Activated CD8-positive, alpha-beta memory T cell treated with anti-CD3 and anti-CD28 coated beads, Interleukin-2, amount 10 ng/mL, durations not matched to agents 7 days and 5 days (primary cell): ENCODE data around the gene ZNF654. TPM values are rescaled to one million over a fixed set of nuclear protein-coding genes. Genes with fewer than 3 reads are reported as not detected.
"Not testable (repeated sequence)": the region's sequence is repeated elsewhere in the genome, so short reads cannot be mapped to it uniquely, and the experiment has no call there.

Experiments used
- ATAC-seq: fragments of 150-1000 bp; cut with Tn5 transposase; one replicate; pipeline ENCODE4 v1.10.0; 2021; ENCODE audit warnings: moderate library complexity
- CTCF ChIA-PET: fragments of 350-600 bp; sonication (Branson Sonifier 250); formaldehyde crosslinking; loops from one replicate; lab custom pipeline; 2021; ENCODE audit warnings: antibody characterized with exemption; lab: Charles Lee
- DNase-seq: peaks from one replicate; pipeline ENCODE4 v3.0.0-alpha.2; 2020
- H3K27ac Mint-ChIP-seq: one replicate; pipeline ENCODE4 v1.8.0; 2021; ENCODE audit warnings: mild to moderate bottlenecking, mixed read lengths
- H3K27me3 Mint-ChIP-seq: one replicate; pipeline ENCODE4 v1.8.0; 2021; ENCODE audit warnings: mixed read lengths
- H3K36me3 Mint-ChIP-seq: one replicate; pipeline ENCODE4 v1.8.0; 2021; ENCODE audit warnings: mild to moderate bottlenecking, mixed read lengths
- H3K4me1 Mint-ChIP-seq: one replicate; pipeline ENCODE4 v1.8.0; 2021; ENCODE audit warnings: mixed read lengths
- H3K4me3 Mint-ChIP-seq: one replicate; pipeline ENCODE4 v1.8.0; 2021; ENCODE audit warnings: mild to moderate bottlenecking, moderate library complexity, mixed read lengths
- H3K9me3 Mint-ChIP-seq: one replicate; pipeline ENCODE4 v1.8.0; 2022; ENCODE audit warnings: low read depth, mixed read lengths
- total RNA-seq, 2 experiments: library from RNA; stranded (reverse); gene quantifications; one replicate each; pipeline ENCODE4 v1.2.3, GENCODE V29; 2021

The ZNF654 gene
- 10 to 100 TPM; 18.5 to 22.0 TPM for total RNA-seq

DNA sequence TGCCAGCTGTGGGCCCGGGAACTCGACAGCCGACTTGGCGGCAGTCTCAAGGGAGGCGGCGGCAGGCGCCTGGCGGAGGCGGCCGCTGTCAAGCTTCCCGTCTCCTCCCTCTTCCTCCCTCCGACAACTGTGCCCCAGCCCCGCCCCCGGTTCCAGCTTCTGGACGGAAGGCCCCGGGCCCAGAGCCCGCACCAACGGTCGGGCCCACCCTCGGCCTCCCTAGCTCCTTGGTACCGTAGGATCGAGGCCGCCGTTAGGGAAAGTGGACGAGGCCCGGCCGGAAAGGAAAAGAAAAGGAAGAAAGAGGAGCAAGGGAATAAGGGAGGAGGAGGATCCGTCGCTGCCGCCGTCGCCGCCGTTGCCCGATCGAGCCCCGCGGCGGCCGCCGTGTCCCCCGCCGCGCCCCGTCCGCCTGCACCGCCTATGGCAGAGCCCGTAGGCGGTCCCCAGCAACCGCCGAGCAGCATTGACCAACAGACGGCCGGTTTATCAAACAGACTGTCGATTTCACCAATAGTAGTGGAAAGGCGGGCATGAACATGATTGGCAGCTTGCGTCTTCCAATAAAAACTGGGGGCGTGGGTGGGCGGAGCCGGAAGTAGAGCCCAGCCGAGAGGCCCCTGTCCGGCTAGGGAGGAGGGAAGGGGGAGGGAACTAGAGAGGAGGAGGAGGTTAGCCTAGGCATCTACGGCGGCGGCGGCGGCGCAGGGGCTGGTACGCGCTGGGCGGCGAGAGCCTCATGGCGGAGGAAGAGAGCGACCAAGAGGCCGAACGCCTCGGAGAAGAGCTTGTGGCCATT is at the start of gene ZNF654, which contains the start of gene CGGBP1:
Gene ZNF654, plus strand, starts transcription at position 675 of the 799 bp plus-strand sequence. Its CDS starts 65 bp downstream, at position 740.
Gene CGGBP1, minus strand, starts transcription at position 425 of the 799 bp plus-strand sequence. CDS start 3,029 bp downstream, outside the sequence.
- peak; percentile 94 for ATAC-seq
- peak; percentile 99 for DNase-seq
- peak within 1 kb of the TSS; percentile 98 for H3K4me3 Mint-ChIP-seq
- no peaks in the 10 kb centered on the region for H3K27me3 Mint-ChIP-seq
- CTCF ChIA-PET = interaction anchor here (0.5 to 2.4 kb wide), 9 partner anchors 20 to 1280 kb away, joined by 3 to 18 read pairs (median 3); partner anchors contain the start of gene C3orf38
- H3K27ac Mint-ChIP-seq = peak within 1 kb of the TSS; percentile 92
- H3K4me1 Mint-ChIP-seq = peaks cover 52% of the 10 kb centered on the region
- H3K9me3 Mint-ChIP-seq = no peaks in the 10 kb centered on the region
- peaks cover 43% of the 10 kb centered on the region for H3K36me3 Mint-ChIP-seq

DNA sequence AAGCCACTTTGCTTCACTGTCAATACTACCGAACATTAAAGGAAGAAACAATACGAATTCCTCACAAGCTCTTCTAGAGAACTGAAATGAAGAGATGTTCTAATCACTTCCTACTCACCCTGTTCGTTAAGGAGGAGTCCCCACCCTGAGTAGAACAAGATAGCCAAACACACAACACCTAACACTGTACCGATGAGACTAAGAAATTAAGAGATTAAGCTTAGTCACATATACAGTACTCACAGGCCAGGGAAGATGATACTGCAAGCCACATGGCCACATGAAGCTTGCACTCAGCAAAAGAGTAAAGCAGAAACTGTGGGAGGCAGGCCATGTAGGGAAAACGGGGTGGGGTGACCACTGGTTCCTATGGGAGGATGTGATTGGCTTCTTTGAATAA is 48.2 kb upstream of the ZNF654 start:
- CTCF ChIA-PET = interaction anchor here (0.8 to 1.0 kb wide), 2 partner anchors 8 to 12 kb away, joined by 3 read pairs; no protein-coding TSS in a partner anchor
- Mint-ChIP-seq H3K27ac (no peak overlapping the region), H3K9me3 (no peaks in the 10 kb centered on the region), H3K27me3 (peaks cover 11% of the 10 kb centered on the region), H3K36me3 (no peaks in the 10 kb centered on the region), H3K4me3 (no peak overlapping the region), H3K4me1 (no peaks in the 10 kb centered on the region)
- ATAC-seq (no peak), DNase-seq (no peak)

DNA sequence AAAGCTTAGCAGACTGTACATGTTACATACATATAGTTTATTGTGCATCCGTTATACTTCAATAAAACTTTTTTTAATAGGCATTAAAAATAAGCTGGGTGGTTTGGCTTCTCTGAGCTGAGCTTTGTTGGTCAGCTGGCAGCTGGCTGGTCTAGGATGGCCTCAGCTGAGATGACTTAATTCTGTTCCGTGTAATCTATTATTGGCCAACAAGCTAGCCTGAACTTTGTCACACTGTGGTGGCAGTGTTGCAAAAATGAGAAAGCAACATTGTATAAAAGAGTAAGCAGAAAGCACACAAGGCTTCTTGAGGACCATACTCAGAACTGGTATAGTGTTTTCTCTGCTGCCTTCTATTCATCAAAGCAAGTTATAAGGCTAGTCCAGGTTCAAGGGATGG is 45.5 kb upstream of the ZNF654 start:
- ATAC-seq = no peak
- H3K9me3 Mint-ChIP-seq = no peaks in the 10 kb centered on the region
- peaks cover 11% of the 10 kb centered on the region for H3K27me3 Mint-ChIP-seq
- DNase-seq = no peak
- no peak overlapping the region for H3K4me3 Mint-ChIP-seq
- no peak overlapping the region for H3K27ac Mint-ChIP-seq
- CTCF ChIA-PET = interaction anchor here (0.9 to 1.8 kb wide), 2 partner anchors 8 to 100 kb away, joined by 3 to 4 read pairs; no protein-coding TSS in a partner anchor
- H3K36me3 Mint-ChIP-seq = no peaks in the 10 kb centered on the region
- peaks cover 10% of the 10 kb centered on the region for H3K4me1 Mint-ChIP-seq

DNA sequence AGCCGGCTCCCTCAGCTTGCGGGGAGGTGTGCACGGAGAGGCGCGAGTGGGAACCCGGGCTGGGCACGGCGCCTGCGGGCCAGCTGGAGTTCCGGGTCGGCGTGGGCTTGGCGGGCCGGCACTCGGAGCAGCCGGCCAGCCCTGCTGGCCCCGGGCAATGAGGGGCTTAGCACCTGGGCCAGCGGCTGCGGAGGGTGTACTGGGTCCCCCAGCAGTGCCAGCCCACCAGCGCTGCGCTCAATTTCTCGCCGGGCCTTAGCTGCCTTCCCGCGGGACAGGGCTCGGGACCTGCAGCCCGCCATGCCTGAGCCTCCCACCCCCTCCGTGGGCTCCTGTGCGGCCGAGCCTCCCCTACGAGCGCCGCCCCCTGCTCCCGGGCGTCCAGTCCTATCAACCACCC is 43.4 kb upstream of the ZNF654 start:
- not testable (repeated sequence) for ATAC-seq, H3K36me3 Mint-ChIP-seq, H3K4me3 Mint-ChIP-seq, H3K9me3 Mint-ChIP-seq, H3K27ac Mint-ChIP-seq, DNase-seq
- Mint-ChIP-seq H3K27me3 (peaks cover 11% of the 10 kb centered on the region), H3K4me1 (peaks cover 20% of the 10 kb centered on the region)
- CTCF ChIA-PET = interaction anchor here (1.4 kb wide), 1 partner anchor 10 kb away, joined by 3 read pairs; no protein-coding TSS in a partner anchor

DNA sequence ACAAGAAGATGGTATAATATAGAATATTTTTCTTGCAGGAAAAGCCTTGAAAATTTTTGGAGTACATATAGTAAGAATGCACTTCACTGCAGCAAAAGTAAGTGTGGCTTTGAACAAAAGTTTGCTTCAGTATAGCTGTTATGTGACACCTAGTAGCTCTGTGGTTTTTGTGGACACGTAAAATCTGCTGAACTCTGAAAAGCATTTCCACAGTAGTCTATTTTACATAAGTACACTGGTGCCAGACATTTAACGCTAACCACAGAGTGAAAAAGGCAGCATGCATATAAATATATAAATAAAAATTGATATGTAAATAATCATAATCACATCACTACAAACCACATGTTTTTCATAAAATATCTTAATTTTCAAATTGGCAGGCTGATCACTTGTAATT is 40.0 kb upstream of the ZNF654 start:
- ATAC-seq = peak; percentile 94
- CTCF ChIA-PET = interaction anchor here (1.0 to 2.1 kb wide), 5 partner anchors 8 to 161 kb away, joined by 3 to 9 read pairs (median 5); no protein-coding TSS in a partner anchor
- Mint-ChIP-seq H3K27ac (no peak overlapping the region), H3K36me3 (peaks cover 8% of the 10 kb centered on the region), H3K9me3 (peaks cover 3% of the 10 kb centered on the region), H3K4me3 (peak overlapping the region; percentile 18), H3K4me1 (peaks cover 25% of the 10 kb centered on the region), H3K27me3 (peaks cover 2% of the 10 kb centered on the region)
- peak; percentile 55 for DNase-seq

DNA sequence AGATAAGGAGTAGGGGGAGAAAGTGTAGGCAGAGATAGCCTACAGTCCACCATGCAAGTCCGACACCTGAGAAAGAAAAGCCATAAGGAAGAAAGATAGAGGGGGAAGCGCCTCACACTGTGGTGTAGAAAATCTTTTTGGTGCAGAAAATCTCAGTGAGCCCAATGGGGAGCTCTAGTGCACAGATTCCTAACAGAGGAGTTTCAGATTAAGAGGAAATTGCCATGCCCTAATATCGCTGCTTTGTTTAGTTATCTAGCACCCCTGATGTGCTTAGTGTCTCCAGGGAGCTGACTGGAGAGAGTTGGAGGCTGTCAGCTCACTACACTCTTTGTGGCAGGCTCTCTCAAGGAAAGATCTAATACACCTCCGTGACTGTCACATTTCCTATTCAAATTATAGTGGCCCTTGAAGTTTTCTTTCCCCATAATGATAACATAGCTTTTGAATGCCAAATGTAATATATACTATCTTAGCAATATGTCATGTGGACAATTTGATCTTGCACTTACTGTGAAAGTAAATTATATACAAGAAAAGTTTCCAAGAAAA is 34.0 kb upstream of the ZNF654 start:
- no peak overlapping the region for H3K4me3 Mint-ChIP-seq
- no peak for ATAC-seq
- peaks cover 3% of the 10 kb centered on the region for H3K9me3 Mint-ChIP-seq
- peaks cover 7% of the 10 kb centered on the region for H3K36me3 Mint-ChIP-seq
- H3K4me1 Mint-ChIP-seq = peaks cover 10% of the 10 kb centered on the region
- CTCF ChIA-PET = no interaction called here
- no peak for DNase-seq
- no peaks in the 10 kb centered on the region for H3K27me3 Mint-ChIP-seq
- no peak overlapping the region for H3K27ac Mint-ChIP-seq

DNA sequence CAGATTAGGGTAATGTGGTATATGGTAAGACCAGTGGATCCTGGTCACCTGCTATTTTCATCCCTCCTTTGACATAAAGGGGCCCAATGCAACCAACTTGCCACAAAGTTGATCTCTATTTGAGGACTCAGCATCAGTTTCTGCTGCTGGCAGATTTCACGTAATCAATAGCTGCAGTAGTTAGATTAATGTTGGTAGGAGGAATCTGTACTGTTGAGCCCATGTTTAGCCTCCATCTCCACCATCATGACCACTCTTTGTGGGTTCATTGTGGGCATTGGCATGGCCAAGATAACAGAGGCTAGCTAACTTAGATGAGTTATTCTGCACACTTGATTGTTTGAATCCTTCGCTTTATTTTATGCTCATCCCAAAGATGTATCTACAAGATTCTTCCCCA is 30.2 kb upstream of the ZNF654 start:
- H3K36me3 Mint-ChIP-seq = peaks cover 3% of the 10 kb centered on the region
- no peak overlapping the region for H3K4me3 Mint-ChIP-seq
- CTCF ChIA-PET = interaction anchor here (1.2 to 1.8 kb wide), 3 partner anchors 24 to 257 kb away, joined by 3 to 7 read pairs (median 3); partner anchors contain the start of gene CGGBP1
- DNase-seq (no peak), ATAC-seq (no peak)
- H3K27ac Mint-ChIP-seq = no peak overlapping the region
- peaks cover 25% of the 10 kb centered on the region for H3K4me1 Mint-ChIP-seq
- H3K9me3 Mint-ChIP-seq = no peaks in the 10 kb centered on the region
- H3K27me3 Mint-ChIP-seq = no peaks in the 10 kb centered on the region

DNA sequence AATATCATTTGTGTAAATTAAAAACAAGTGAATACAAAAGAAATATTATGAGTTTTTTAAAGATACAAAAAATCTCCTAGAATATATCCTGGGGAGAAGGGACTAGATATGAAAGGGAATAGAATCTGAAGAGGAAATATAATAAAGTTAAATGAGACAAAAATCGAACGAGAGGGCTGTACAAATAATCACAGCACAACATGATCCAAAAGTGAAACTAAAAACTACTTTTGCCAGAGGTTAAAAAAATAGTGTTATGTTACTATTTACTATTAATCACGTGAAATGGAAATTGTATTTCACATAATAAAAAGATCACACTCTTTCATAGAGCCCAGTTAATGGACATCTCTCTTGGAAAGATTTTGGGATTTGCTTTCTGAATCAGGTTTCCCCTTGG is 28.8 kb upstream of the ZNF654 start:
- DNase-seq = no peak
- H3K4me3 Mint-ChIP-seq = peak overlapping the region; percentile 16
- CTCF ChIA-PET = interaction anchor here (0.9 to 1.8 kb wide), 2 partner anchors 16 to 25 kb away, joined by 3 to 7 read pairs; no protein-coding TSS in a partner anchor

DNA sequence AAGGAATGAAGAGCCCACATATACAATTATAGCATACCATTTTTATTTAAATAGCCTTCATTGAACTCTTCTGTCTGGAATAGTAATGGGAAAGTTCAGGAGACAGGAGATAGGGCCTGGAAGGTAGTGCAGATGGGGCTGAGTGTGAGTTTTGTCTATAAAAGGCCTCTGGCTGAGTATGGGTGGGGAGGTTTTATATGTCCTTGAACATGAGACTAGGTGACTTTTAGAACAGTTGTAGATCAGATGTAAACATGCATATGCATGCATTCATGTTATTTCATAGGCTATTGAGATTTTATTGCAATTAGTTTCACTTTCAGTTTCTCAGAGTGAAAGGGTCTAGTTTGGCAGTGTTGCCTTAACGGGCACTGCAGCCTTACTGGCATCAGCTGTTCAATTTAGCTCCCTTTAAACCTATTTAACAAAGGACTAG is 27.4 kb upstream of the ZNF654 start:
- Mint-ChIP-seq H3K27ac (peak overlapping the region; percentile 83), H3K4me3 (peak overlapping the region; percentile 81), H3K9me3 (no peaks in the 10 kb centered on the region), H3K36me3 (peaks cover 1% of the 10 kb centered on the region), H3K27me3 (no peaks in the 10 kb centered on the region), H3K4me1 (peaks cover 30% of the 10 kb centered on the region)
- DNase-seq (peak; percentile 47), ATAC-seq (peak; percentile 96)
- CTCF ChIA-PET = interaction anchor here (0.8 to 2.4 kb wide), 4 partner anchors 13 to 118 kb away, joined by 3 to 10 read pairs (median 6); partner anchors contain the start of genes C3orf38, CGGBP1 and ZNF654

More for the DNA sequence above, 28.8 kb upstream of the ZNF654 start:
- Mint-ChIP-seq H3K27me3 (no peaks in the 10 kb centered on the region), H3K4me1 (peaks cover 30% of the 10 kb centered on the region), H3K27ac (peak overlapping the region; percentile 53), H3K9me3 (no peaks in the 10 kb centered on the region), H3K36me3 (peaks cover 3% of the 10 kb centered on the region)
- ATAC-seq = no peak

DNA sequence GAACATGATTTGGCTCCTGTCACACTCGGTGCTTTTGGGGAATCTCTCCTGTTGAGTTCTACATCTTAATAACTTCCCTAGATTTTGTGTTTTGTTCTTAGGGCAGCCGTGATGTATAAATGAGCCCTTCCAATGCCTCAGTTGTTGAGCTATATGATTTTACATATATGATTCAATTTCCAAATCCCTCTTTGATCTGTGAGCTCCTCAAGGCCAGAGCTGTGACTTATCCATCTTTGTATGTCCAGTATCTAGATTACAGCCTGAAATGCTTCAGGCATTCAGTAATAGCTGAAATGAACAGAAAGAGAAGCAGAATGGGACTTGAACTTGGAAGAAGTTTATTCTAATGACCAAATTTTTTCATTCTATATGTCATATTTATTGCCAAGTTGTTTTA is 26.8 kb upstream of the ZNF654 start:
- H3K36me3 Mint-ChIP-seq = peaks cover 1% of the 10 kb centered on the region
- ATAC-seq = no peak
- H3K27ac Mint-ChIP-seq = peak overlapping the region; percentile 83
- H3K4me1 Mint-ChIP-seq = peaks cover 30% of the 10 kb centered on the region
- CTCF ChIA-PET = interaction anchor here (1.5 to 2.4 kb wide), 3 partner anchors 26 to 118 kb away, joined by 4 to 10 read pairs (median 8); partner anchors contain the start of genes C3orf38, CGGBP1 and ZNF654
- H3K9me3 Mint-ChIP-seq = no peaks in the 10 kb centered on the region
- peaks cover 2% of the 10 kb centered on the region for H3K27me3 Mint-ChIP-seq
- peak overlapping the region; percentile 81 for H3K4me3 Mint-ChIP-seq
- DNase-seq = no peak

DNA sequence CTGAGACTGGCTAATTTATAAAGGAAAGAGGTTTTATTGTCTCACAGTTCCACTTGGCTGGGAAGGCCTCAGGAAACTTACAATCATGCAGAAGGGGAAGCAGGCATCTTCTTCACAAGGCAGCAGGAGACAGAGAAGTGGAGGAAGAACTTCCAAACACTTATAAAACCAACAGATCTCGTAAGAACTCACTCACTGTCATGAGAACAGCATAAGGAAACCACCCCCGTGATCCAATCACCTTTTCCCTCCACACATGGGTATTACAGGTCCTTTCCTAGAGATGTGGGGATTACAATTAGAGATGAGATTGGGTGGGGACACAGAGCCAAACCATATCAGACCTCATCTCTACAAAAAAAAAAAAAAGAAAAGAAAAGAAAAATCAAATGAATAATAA is 26.0 kb upstream of the ZNF654 start:
- Mint-ChIP-seq H3K9me3 (no peaks in the 10 kb centered on the region), H3K4me1 (peaks cover 30% of the 10 kb centered on the region), H3K4me3 (no peak overlapping the region), H3K27me3 (peaks cover 2% of the 10 kb centered on the region), H3K27ac (no peak overlapping the region), H3K36me3 (peaks cover 1% of the 10 kb centered on the region)
- DNase-seq = no peak
- ATAC-seq = no peak
- CTCF ChIA-PET = interaction anchor here (1.5 to 2.4 kb wide), 2 partner anchors 26 to 28 kb away, joined by 4 to 10 read pairs; partner anchors contain the start of genes CGGBP1 and ZNF654

DNA sequence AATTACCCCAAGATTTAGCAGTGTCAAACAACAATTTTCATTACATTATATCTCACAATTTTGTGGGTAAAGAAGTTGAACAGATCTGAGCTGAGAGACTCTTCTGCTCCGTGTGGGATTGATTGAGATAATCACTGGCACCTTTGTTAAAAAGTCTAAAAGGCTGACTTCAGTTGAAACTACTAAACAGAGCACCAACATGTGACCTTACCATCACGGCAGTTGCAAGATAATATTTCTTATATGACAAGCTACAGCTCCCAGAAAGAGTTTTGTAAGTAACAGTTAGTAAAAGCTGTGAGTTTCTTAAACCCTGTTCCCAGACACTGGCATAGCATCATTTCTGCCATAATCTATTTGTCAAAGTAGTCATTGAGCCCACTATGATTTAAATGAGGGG is 25.2 kb upstream of the ZNF654 start:
- H3K27ac Mint-ChIP-seq = no peak overlapping the region
- no peak overlapping the region for H3K4me3 Mint-ChIP-seq
- no peak for ATAC-seq
- H3K36me3 Mint-ChIP-seq = peaks cover 1% of the 10 kb centered on the region
- DNase-seq = no peak
- peaks cover 2% of the 10 kb centered on the region for H3K27me3 Mint-ChIP-seq
- H3K4me1 Mint-ChIP-seq = peaks cover 30% of the 10 kb centered on the region
- CTCF ChIA-PET = no interaction called here
- H3K9me3 Mint-ChIP-seq = no peaks in the 10 kb centered on the region
